PC-3 (cell line): ENCODE results near the gene TBC1D14. TPM values are rescaled to one million over a fixed set of nuclear protein-coding genes. Genes with fewer than 3 reads are reported as not detected.

Source experiments
- ATAC-seq: fragments of 200-7000 bp; cut with Tn5 transposase; 2 replicates; pipeline ENCODE4 v1.9.1; 2020; ENCODE audit warnings: mild to moderate bottlenecking, moderate library complexity
- BruUV-seq: library from RNA; stranded (reverse); fragments of 400-500 nt; replicated peaks from 2 replicates; lab custom pipeline; 2021; lab: Mats Ljungman, UMichigan
- CTCF ChIA-PET: fragments of 300-600 bp; sonication (Branson Sonifier 250); formaldehyde crosslinking; loops from one replicate; lab custom pipeline; 2022; ENCODE audit warnings: antibody characterized with exemption; lab: Charles Lee
- POLR2A ChIA-PET: fragments of 300-600 bp; sonication (Branson Sonifier 250); formaldehyde crosslinking; loops from one replicate; lab custom pipeline; 2022; ENCODE audit warnings: antibody characterized with exemption; ENCODE audit not compliant: unreplicated experiment; lab: Charles Lee
- DNase-seq: peaks from one replicate; pipeline ENCODE4 v3.0.0-alpha.2; 2015
- H2AFZ ChIP-seq: fragments of 300-600 bp; sonication (generic); 2 replicates; pipeline ENCODE4 v1.6.0; 2016; ENCODE audit warnings: antibody characterized with exemption, low read length
- H3F3A ChIP-seq: fragments of 300-600 bp; sonication (generic); one replicate; pipeline ENCODE4 v1.6.0; 2017; ENCODE audit warnings: antibody characterized with exemption, low read length, control low read depth, mild to moderate bottlenecking; ENCODE audit not compliant: unreplicated experiment
- H3K27ac ChIP-seq: fragments of 300-600 bp; sonication (generic); 2 replicates; pipeline ENCODE4 v1.5.1; 2016; ENCODE audit warnings: mild to moderate bottlenecking, low read length
- H3K27me3 ChIP-seq: fragments of 300-600 bp; sonication (generic); 2 replicates; pipeline ENCODE4 v1.6.1; 2016; ENCODE audit warnings: low read length, mixed read lengths
- H3K36me3 ChIP-seq: fragments of 300-600 bp; sonication (generic); 2 replicates; pipeline ENCODE4 v1.6.1; 2016; ENCODE audit warnings: low read depth, mixed run types, low read length, mixed read lengths
- H3K4me1 ChIP-seq: fragments of 300-600 bp; sonication (generic); 2 replicates; pipeline ENCODE4 v1.5.1; 2016; ENCODE audit warnings: low read length; ENCODE audit not compliant: insufficient read depth
- H3K4me2 ChIP-seq: fragments of 300-600 bp; sonication (generic); 2 replicates; pipeline ENCODE4 v1.6.0; 2016; ENCODE audit warnings: low read length
- H3K4me3 ChIP-seq: fragments of 300-600 bp; sonication (generic); 2 replicates; pipeline ENCODE4 v1.5.1; 2016; ENCODE audit warnings: mild to moderate bottlenecking, low read length, mixed read lengths
- H3K79me2 ChIP-seq: fragments of 300-600 bp; sonication (generic); 2 replicates; pipeline ENCODE4 v1.6.1; 2017; ENCODE audit warnings: low read length, mixed read lengths
- H3K9ac ChIP-seq: fragments of 300-600 bp; sonication (generic); 2 replicates; pipeline ENCODE4 v1.6.0; 2016; ENCODE audit warnings: mild to moderate bottlenecking, low read length
- H3K9me2 ChIP-seq: fragments of 300-600 bp; sonication (generic); replicated peaks from 2 replicates; pipeline ENCODE4 v1.6.1; 2016; ENCODE audit warnings: mixed run types, low read length, mixed read lengths
- H3K9me3 ChIP-seq: fragments of 300-600 bp; sonication (generic); 2 replicates; pipeline ENCODE4 v1.6.1; 2016; ENCODE audit warnings: low read length, mixed read lengths
- H4K20me1 ChIP-seq: fragments of 300-600 bp; sonication (generic); 2 replicates; pipeline ENCODE4 v1.6.1; 2016; ENCODE audit warnings: low read length, mixed read lengths
- CTCF ChIP-seq: fragments of 300-600 bp; sonication (generic); conservative IDR thresholded peaks from 2 replicates; pipeline ENCODE4 v1.5.1; 2017; ENCODE audit warnings: antibody characterized with exemption, low read depth, mild to moderate bottlenecking, low read length
- EZH2 ChIP-seq: fragments of 300-600 bp; sonication (generic); IDR thresholded peaks from one replicate; pipeline ENCODE4 v1.6.1; 2017; ENCODE audit warnings: antibody characterized with exemption, mild to moderate bottlenecking, low read length; ENCODE audit not compliant: unreplicated experiment
- EZH2phosphoT487 ChIP-seq: fragments of 300-600 bp; sonication (generic); IDR thresholded peaks from 2 replicates; pipeline ENCODE4 v1.6.1; 2018; ENCODE audit warnings: mild to moderate bottlenecking, antibody characterized with exemption, low read length, borderline replicate concordance
- intact Hi-C: fragments of 100-400 bp; cut with micrococcal nuclease; formaldehyde crosslinking; loops from 2 replicates; pipeline ENCODE4 v1.9.0; 2023
- total RNA-seq: library from RNA; depleted of rRNA; stranded (reverse); fragments of >200 nt; gene quantifications from 2 replicates; pipeline ENCODE4 v1.2.3, GENCODE V29; 2014

Gene TBC1D14
- total RNA-seq, 1 experiment from 2014 or later: 33.0 TPM

DNA sequence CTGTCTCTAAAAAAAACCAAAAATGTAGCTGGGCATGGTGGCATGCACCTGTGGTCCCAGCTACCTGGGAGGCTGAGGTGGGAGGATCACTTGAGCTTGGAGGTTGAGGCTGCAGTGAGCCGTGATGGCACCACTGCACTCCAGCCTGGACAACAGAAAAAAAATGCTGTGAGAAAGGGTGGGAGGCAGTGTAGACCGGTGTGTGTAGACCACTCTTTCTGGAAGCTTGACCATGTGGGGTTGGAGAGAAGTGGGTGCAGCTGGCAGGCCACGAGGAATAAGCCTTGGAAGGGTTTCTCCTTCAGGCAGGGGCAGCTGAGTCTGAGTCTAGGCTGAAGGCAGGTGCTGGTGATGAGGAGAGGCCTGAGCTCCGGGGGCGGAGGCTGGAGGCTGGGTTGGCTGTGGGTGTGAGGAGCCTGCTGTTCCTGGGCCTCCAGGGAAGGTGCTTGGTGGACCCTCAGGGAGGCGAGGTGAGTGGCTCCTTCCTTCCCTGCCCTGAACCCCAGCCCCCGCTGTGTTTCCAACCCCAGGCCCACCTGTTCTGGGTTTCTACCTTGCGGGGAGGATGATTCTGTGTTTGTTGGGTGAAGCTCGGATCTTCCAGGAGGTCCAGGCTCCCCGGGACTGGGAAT, 9.3 kb upstream of the TBC1D14 start:
- H3K4me2 ChIP-seq: no peak overlapping the region
- no peaks in the 10 kb centered on the region for H3K9me2 ChIP-seq
- no peaks in the 10 kb centered on the region for H3K36me3 ChIP-seq
- intact Hi-C loops: no loop called here
- no peak for TF ChIP-seq EZH2
- no peak for TF ChIP-seq EZH2phosphoT487
- TF ChIP-seq CTCF: no peak
- POLR2A ChIA-PET: no interaction called here
- no peaks in the 10 kb centered on the region for H3F3A ChIP-seq
- DNase-seq (no peak), ATAC-seq (no peak)
- no peaks in the 10 kb centered on the region for H3K4me1 ChIP-seq
- H3K79me2 ChIP-seq: no peaks in the 10 kb centered on the region
- no peaks in the 10 kb centered on the region for H4K20me1 ChIP-seq
- H3K27me3 ChIP-seq: no peaks in the 10 kb centered on the region
- H3K27ac ChIP-seq: no peak overlapping the region
- no peak overlapping the region for H2AFZ ChIP-seq
- BruUV-seq: no TSS peak
- CTCF ChIA-PET: no interaction called here
- no peak overlapping the region for H3K9ac ChIP-seq
- no peak overlapping the region for H3K4me3 ChIP-seq
- H3K9me3 ChIP-seq: no peaks in the 10 kb centered on the region

DNA sequence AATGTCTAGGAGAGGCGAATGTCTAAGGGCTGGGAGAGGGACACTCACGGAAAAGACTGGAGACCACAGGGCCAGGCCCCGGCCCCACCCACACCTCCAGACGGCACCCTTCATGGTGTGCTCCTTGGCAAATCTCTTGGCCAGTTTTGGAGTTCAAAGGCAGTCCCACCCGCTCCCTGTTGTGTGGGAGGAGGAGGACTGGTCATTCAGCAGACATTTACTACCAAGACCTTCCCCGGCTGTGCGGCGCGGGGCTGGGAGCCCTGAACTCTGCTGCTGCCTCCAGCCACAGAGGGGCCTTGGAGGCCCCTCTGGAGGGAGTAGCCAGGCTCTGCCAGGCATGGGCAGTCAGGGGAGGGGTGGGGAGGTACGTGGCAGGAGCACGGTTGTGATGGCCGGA, 8.7 kb upstream of the TBC1D14 start:
- Histone ChIP-seq H3K4me2 (no peak overlapping the region), H3K9me3 (no peaks in the 10 kb centered on the region), H3K4me1 (no peaks in the 10 kb centered on the region), H3K9me2 (no peaks in the 10 kb centered on the region), H2AFZ (no peak overlapping the region), H3F3A (no peaks in the 10 kb centered on the region), H3K27me3 (no peaks in the 10 kb centered on the region), H3K79me2 (no peaks in the 10 kb centered on the region), H3K27ac (no peak overlapping the region), H3K4me3 (no peak overlapping the region), H3K36me3 (no peaks in the 10 kb centered on the region), H3K9ac (no peak overlapping the region), H4K20me1 (no peaks in the 10 kb centered on the region)
- DNase-seq: no peak
- TF ChIP-seq EZH2phosphoT487 (no peak), EZH2 (no peak), CTCF (no peak)
- POLR2A ChIA-PET: no interaction called here
- CTCF ChIA-PET: no interaction called here
- intact Hi-C loops: no loop called here
- no peak for ATAC-seq
- BruUV-seq: no TSS peak

DNA sequence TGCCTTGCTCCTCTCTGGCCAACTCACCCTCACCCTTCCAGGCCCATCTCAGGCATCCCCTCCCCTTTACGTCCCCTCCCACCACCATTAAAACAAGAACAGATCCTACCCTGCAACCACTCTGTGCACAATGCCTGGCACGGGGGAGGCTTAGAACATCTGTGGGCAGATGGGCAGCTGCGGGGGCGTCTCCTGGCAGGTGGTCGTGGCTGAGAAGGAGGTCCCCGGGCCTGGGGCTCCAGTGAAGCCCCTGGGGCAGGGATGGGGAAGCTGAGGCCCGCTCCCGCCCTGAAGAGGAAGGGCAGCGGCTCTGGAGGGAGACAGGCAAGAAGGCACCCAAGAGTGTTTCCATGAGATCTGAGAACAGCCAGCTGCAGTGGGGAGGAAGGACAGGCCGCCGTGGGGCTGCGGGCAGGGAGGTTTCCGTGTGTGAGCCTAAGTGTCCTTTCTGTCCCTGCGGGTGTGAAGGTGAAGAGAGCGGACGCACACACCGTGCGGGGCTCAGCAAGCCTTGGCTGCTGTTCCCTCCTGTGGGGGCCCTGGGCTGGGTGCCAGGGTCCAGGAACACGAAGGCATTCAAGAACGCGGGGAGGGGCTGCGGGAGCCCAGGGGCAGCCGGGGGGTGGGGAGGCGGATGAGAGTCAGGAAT, 7.8 kb upstream of the TBC1D14 start:
- BruUV-seq: no TSS peak
- Histone ChIP-seq H3K4me1 (no peaks in the 10 kb centered on the region), H3K9me2 (no peaks in the 10 kb centered on the region), H3K27ac (no peak overlapping the region), H3K9ac (no peak overlapping the region), H3K9me3 (no peaks in the 10 kb centered on the region), H3K27me3 (no peaks in the 10 kb centered on the region), H3K36me3 (no peaks in the 10 kb centered on the region), H4K20me1 (no peaks in the 10 kb centered on the region), H3K79me2 (no peaks in the 10 kb centered on the region), H2AFZ (no peak overlapping the region), H3F3A (no peaks in the 10 kb centered on the region), H3K4me3 (no peak overlapping the region), H3K4me2 (no peak overlapping the region)
- ChIA-PET POLR2A (no interaction called here), CTCF (no interaction called here)
- TF ChIP-seq EZH2: no peak
- no peak for TF ChIP-seq CTCF
- no peak for TF ChIP-seq EZH2phosphoT487
- intact Hi-C loops: no loop called here
- DNase-seq: no peak
- ATAC-seq: no peak
